Measurements from ENCODE around the gene NTMT1.
"Not testable (repeated sequence)": the region's sequence is repeated elsewhere in the genome, so short reads cannot be mapped to it uniquely, and the experiment has no call there.

The NTMT1 gene

GRCh38 chr9:129655696-129656095, 29.7 kb downstream of the NTMT1 start:
- no peak for DNase-seq

GRCh38 chr9:129656795-129657390, 30.9 kb downstream of the NTMT1 start:
- DNase-seq: no peak

DNA sequence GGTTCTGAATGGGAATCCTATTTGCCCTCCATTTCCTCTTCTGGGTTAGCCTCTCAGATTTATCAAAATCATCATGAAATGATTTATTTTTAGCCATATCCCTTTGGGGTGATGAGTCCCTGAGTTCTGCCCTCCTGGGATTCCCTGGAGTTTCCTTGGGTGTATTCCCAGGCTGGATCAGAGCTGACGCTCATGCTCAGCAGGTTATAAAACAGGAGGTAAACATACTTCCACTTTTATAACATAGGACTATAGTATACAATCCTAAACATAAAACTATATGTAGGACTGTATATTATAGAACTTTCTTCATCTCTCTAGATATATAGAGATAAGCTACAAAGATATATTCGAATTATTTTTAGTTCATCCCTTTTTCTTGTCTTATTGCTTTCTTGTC, 35.1 kb downstream of the NTMT1 start:
- DNase-seq: no peak

GRCh38 chr9:129662239-129662638, 36.3 kb downstream of the NTMT1 start:
- not testable (repeated sequence) for DNase-seq

GRCh38 chr9:129664746-129665388, 38.9 kb downstream of the NTMT1 start:
- no peak for DNase-seq

DNA sequence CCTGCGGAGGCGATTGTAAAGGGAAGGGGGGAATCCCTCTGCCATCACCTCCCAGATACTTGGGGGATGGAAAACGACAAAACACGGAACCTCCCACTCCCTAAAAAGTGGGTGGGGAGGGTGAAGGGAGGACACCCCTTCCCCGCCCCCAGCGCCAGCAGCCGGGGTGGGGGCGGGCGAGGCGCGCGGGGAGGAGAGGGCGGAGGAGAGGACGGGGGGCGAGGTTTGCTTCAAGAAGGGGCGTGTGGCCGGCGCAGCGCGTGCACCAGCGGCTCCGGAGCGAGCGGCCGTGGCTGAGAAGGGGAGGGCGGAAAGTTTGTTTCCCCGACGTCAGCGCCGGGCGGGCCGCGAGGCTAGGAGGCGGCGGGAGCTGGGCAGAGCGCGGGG, 39.4 kb downstream of the NTMT1 start, which contains the start of gene PRRX2:
Gene PRRX2 (plus strand): TSS at position 259 of the 387 bp plus-strand sequence. CDS start 221 bp downstream, outside the sequence.
- no peak for DNase-seq

DNA sequence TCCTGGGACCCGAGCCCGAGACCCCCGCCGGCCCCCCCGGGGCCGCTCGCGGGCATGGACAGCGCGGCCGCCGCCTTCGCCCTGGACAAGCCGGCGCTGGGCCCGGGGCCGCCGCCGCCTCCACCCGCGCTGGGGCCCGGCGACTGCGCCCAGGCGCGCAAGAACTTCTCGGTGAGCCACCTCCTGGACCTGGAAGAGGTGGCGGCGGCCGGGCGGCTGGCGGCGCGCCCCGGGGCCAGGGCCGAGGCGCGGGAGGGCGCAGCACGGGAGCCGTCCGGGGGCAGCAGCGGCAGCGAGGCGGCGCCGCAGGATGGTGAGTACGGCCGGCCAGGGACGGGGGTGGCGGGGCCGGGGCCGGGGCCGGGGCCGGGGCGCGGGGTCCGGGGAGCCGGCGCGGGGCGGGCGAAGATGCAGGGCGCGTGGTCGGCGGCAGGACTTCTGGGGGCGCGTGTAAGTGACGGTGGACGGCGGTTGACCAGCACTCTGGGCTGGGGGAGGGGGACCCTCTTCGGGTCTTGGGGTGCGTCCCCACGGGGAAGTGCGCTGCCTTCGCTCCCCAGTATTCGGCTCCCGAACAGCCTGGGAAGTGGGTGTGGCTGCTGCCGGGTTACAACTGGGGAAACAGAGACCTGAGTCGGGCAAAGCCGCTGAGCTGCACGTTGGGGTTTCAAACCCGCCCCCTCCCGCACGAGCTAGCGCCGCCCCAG, 40.0 kb downstream of the NTMT1 start:
- no peak for DNase-seq

DNA sequence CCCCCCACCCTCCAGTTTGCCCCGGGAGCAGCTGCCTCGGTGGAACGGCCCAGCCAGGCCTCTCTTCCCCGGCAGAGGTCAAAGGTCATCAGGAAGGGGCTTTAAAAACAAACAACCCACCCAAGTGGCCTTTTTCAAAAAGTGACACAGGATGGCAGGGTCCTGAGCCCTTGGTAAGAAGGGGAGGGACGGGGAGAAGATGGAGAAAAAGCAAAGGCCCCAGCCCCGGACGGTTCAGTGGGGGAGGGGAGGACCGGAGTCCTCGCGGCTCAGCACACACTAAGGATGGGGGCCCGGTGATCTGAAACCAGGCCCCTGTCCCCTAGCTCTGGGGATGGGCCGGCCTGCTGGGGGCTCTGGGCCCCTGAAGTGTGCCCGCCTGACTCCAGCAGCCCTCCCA, 40.6 kb downstream of the NTMT1 start:
- no peak for DNase-seq

DNA sequence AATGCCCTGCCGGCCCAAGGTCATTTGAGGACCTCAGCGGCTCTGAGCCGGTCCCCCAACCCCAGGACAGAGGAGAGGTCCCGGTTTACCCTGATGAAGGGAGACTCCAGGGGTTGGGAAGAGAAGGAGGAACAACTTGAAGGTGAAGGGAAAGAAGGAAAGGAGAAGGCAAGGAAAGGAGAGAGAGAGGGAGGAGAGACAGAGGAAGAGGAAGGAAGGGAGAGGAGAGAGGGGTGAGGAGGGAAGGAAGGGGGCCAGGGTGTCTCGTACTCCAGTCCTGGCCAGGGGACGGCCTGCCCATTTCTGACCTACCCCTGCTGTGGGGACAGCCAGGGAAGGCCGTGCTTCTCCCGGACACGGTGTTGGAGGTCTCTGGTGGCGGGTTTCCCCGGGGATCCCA, 41.4 kb downstream of the NTMT1 start:
- DNase-seq: no peak

GRCh38 chr9:129667850-129668249, 41.9 kb downstream of the NTMT1 start:
- DNase-seq: no peak

GRCh38 chr9:129669141-129669718, 43.3 kb downstream of the NTMT1 start:
- DNase-seq: no peak

- DNase-seq: no peak
Measured at GRCh38 chr9:129669946-129670345, 44.0 kb downstream of the NTMT1 start.

- DNase-seq: no peak
Measured at GRCh38 chr9:129671065-129671464, 45.1 kb downstream of the NTMT1 start.

- DNase-seq: no peak
Measured at GRCh38 chr9:129671519-129671918, 45.6 kb downstream of the NTMT1 start.

DNA sequence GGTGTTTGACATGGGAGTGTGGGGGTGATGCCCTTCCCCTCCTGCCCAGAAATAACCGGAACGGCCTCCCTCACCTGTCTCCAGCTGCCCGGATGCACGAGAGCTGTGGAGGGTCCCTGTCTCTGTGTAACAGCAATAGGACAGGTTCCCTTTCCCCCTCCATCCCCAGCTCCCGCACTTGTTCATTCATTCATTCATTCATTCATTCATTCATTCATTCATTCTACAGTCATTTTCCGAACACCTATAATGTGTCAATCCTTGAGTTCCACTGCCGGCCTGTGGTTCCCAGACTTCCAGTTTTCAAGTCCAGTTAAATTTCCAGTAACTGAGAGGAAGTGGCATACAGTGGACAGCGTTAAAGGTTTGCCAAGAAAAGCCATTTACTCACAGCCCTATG, 46.7 kb downstream of the NTMT1 start:
- no peak for DNase-seq

- DNase-seq: no peak
Measured at GRCh38 chr9:129673602-129674001, 47.6 kb downstream of the NTMT1 start.

GRCh38 chr9:129674229-129674628, 48.3 kb downstream of the NTMT1 start:
- DNase-seq: no peak

GRCh38 chr9:129675620-129676019, 49.7 kb downstream of the NTMT1 start:
- no peak for DNase-seq

- no peak for DNase-seq
Measured at GRCh38 chr9:129676287-129676686, 50.3 kb downstream of the NTMT1 start.

DNA sequence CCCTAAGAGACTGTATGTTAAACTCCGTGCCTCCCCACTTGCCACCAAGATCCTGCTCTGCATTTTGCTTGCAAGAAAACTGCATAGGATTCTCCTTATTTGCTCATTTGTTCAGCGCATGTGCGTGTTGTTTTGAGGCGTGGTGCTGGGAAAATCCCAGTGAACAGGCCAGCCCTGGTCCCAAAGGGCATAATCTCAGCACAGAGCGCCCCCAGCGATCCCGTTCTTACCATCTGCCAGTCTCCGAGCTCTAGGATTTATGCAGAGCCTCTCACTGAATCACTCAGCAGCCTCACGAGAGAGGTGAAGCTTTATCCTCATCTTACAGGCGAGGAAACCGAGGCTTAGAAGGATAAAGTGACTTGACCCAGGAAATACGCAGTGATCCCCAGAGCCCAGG, 51.0 kb downstream of the NTMT1 start:
- no peak for DNase-seq

- no peak for DNase-seq
Measured at GRCh38 chr9:129677456-129677855, 51.5 kb downstream of the NTMT1 start.

GRCh38 chr9:129678844-129679243, 52.9 kb downstream of the NTMT1 start:
- no peak for DNase-seq

DNA sequence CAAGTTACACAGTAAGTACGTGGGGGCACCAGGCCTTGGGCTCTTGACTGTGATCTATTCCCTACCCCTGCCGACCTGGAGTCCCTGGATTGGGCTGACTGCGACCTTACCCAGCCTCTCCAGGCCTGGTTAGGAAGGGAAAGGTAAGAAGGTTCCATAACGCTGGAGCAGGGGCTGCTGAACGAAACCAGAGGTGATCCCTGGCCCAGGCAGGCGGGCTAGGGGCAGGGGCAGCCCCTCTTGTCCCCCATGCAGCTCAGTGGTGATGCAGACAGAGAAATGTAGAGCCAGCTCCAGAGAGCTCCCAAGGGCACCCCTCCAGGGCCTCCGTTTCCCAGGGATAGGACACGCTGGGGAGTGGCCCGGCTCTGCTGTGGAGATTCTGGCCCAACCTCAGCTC, 53.6 kb downstream of the NTMT1 start:
- no peak for DNase-seq

DNA sequence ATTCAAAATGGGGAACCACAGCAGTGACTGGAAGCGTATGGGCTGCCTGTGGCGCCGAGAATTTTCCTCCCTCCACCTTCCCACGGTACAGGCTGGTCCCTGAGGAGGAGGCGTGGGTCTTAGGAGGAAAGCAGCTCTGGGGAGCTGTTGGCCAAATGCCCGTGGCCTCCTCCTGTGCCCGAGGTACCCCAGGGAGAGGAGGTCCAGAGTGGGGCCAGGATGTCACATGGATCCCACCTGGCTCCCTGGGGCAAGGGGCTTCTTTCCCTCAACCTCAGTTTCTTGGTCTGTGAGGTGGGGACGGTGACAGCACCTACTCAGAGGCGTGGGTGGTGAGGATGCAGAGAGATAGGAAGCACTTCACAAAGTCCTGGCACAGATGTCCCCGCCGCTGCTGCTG, 56.0 kb downstream of the NTMT1 start:
- DNase-seq: no peak
